Astrocyte of the spinal cord (primary cell): Measurements from ENCODE around the gene SLC12A2.

ENCODE experiments used
- DNase-seq: peaks from one replicate; pipeline ENCODE4 v3.0.0; 2011; ENCODE audit warnings: low read depth, low spot score
- H3K4me3 ChIP-seq: 2 replicates; pipeline ENCODE4 v1.5.1; 2011; ENCODE audit warnings: low read depth, mild to moderate bottlenecking, low read length, moderate library complexity
- in situ Hi-C: cut with HindIII; loops from 2 replicates; pipeline ENCODE4 v1.10.0; 2017; ENCODE audit warnings: low sequenced_read_pairs
- TF ChIP-seq, protein P1 (sequence below): IDR thresholded peaks from 2 replicates; pipeline ENCODE4 v1.5.1; 2012; ENCODE audit warnings: low read depth, mild to moderate bottlenecking, low read length, inconsistent platforms

Gene SLC12A2

DNA sequence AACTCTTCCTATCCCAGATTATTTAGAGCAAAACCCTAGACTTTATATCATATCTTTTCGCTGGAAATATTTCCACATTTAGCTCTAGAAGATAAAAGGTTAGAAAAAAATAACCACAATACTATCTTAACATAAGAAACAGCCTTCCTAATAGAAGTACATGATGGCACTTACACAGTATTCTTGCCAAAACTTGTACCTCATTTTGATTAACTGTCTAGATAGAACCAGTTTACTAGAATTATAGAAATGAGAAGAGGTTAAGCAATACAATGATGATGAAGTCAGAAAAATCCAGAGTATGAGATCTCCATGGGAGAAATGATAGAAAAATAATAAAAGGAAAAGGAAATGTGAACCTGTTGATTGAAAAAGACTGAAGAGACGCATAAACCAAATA lies 63.1 kb downstream of the SLC12A2 start:
- no peak overlapping the region for H3K4me3 ChIP-seq
- DNase-seq, result no peak
- TF ChIP-seq, protein P1, sequence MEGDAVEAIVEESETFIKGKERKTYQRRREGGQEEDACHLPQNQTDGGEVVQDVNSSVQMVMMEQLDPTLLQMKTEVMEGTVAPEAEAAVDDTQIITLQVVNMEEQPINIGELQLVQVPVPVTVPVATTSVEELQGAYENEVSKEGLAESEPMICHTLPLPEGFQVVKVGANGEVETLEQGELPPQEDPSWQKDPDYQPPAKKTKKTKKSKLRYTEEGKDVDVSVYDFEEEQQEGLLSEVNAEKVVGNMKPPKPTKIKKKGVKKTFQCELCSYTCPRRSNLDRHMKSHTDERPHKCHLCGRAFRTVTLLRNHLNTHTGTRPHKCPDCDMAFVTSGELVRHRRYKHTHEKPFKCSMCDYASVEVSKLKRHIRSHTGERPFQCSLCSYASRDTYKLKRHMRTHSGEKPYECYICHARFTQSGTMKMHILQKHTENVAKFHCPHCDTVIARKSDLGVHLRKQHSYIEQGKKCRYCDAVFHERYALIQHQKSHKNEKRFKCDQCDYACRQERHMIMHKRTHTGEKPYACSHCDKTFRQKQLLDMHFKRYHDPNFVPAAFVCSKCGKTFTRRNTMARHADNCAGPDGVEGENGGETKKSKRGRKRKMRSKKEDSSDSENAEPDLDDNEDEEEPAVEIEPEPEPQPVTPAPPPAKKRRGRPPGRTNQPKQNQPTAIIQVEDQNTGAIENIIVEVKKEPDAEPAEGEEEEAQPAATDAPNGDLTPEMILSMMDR, result no peak
- in situ Hi-C loops, result no loop called here

DNA sequence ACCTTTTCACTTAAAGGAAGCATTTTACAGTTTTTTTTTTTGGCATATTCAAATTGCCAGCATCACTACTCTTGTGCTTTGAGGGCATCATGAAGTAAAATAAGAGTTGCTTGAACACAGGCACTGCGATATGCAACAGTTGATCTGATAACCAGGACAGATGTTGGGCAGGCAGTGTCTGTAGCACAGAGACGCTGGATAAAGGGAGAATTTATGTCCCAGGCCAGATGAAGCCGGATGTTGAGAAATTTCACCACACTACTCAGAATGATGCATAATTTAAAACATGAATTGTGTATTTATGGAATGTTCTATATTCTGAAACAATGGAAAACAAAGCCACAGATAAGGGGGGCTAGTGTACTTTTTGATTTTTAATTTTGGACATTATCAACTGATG lies 71.4 kb downstream of the SLC12A2 start:
- DNase-seq, result no peak
- TF ChIP-seq, protein P1, result no peak
- in situ Hi-C loops, result no loop called here
- no peak overlapping the region for H3K4me3 ChIP-seq

DNA sequence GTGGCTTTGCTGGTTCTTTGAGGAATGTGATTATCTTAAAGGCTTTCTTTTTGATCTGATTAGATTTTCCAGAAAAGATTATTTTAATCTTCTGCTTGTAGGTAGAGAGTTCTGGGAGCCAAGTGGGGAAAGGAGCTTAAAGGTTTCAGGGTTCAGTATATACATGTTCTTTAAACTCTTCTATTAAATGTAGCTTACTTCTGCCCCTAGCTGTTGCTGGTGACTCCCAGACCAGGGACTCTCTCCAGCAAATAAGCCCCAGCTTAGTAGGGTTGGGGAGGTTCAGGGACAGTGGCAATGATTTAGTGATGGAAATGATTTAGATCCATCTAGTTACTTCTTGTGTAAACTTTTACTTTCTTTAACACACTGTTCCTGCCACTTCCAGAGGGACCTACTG lies 72.2 kb downstream of the SLC12A2 start:
- H3K4me3 ChIP-seq, result no peak overlapping the region
- in situ Hi-C loops, result no loop called here
- DNase-seq, result no peak
- TF ChIP-seq, protein P1, result no peak

DNA sequence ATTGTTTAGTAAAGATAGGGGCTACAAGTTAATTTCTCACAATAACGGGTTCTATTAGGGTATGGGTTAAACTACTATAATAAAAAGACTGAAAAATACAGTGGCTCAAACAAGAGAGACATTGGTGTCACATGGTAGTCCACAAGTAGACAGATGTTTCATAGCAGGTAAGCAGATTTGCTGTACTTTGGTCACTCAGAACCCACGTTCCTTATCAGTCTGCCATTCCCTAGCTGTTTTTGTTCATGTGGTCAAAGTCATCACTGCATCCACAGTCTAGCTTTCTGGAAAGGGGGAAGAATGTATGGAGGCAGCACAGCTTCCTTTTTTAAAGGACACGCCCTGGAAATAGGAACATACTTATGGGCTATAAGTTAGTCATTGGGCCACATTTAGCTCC lies 73.0 kb downstream of the SLC12A2 start:
- in situ Hi-C loops, result no loop called here
- DNase-seq, result no peak
- TF ChIP-seq, protein P1, result no peak
- no peak overlapping the region for H3K4me3 ChIP-seq

DNA sequence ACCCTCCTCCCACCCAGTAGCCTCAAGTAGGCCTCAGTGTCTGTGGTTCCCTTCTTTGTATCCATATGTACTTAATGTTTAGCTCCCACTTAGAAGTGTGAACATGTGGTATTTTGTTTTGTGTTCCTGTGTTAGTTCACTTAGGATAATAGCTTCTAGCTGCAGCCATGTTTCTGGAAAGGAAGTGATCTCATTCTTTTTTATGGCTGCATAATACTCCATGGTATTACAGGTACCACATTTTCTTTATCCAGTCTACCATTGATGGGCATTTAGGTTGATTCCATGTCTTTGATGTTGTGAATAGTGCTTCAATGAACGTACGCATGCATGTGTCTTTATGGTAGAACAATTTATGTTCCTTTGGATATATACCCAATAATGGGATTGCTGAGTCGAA lies 74.8 kb downstream of the SLC12A2 start:
- in situ Hi-C loops, result no loop called here
- DNase-seq, result no peak
- H3K4me3 ChIP-seq, result no peak overlapping the region
- TF ChIP-seq, protein P1, result no peak

DNA sequence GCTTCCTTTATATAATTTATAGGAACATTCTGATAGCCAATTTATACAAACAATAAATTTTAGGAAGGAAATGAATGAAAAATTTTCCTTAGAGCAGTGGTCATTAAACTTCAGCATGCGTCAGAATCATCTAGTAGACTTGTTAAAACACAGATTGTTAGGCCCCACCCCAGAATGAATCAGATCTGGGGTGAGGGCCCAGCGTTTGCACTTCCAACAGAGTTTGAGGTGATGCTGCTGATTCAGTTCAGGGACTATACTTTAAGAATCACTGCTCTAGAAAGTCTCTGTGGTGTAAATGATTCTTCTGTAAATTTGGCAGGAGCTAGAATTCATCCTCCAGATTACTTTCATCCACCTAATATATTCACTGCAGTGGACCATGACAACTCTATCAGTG lies 80.4 kb downstream of the SLC12A2 start:
- in situ Hi-C loops, result no loop called here
- H3K4me3 ChIP-seq, result no peak overlapping the region
- peak; percentile 89 for DNase-seq
- TF ChIP-seq, protein P1, result no peak

DNA sequence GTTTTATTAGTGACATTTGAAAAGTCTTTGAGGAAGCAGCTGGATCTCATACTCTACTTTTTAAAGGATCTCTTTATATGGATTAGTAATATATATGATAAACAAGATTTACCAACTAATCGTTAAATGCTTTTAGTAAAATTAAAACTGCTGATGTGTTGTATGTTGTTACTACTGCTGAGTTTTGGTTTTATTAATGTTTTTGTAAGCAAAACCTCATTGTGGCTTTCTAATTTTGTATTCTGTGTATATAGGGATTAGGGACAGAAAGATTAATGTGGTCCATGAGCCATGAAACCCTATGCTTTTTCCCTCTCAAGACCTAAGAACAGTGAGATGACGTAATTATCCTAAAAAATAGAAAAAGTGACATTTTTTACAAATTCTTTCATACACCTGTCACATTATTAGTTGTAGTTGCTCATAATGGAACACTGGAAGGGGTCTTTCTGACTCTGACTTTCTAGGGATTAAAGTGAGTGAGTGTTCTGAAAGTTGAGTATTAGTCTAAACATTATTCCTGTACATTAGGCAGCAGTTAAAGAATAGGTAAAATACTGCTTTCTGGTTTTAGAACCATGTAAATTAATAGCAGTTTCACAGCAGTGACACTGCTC lies 85.9 kb downstream of the SLC12A2 start:
- TF ChIP-seq, protein P1, result no peak
- in situ Hi-C loops, result no loop called here
- no peak for DNase-seq
- no peak overlapping the region for H3K4me3 ChIP-seq
